GM18498 (cell line): Measurements from ENCODE around the gene CREM.

Experiments used
- ATAC-seq: cut with Tn5 transposase; IDR thresholded peaks from one replicate; pipeline ENCODE4 v1.9.1; 2021; ENCODE audit warnings: mild to moderate bottlenecking, moderate library complexity; ENCODE audit not compliant: unreplicated experiment

Gene CREM

GRCh38 chr10:35259769-35260397, 133.2 kb downstream of the CREM start:
- ATAC-seq, result no peak

GRCh38 chr10:35262436-35262835, 135.8 kb downstream of the CREM start:
- no peak for ATAC-seq
